Stomach (tissue), 4 donors: Measurements from ENCODE around the gene COPS7B.

Experiments used
- EP300 ChIP-seq: sonication (generic); formaldehyde crosslinking; IDR thresholded peaks from one replicate; pipeline ENCODE4 v1.6.1; 2017; ENCODE audit warnings: antibody characterized with exemption
- POLR2A ChIP-seq, 4 donors: fragments of 450-650 bp; IDR thresholded peaks; one replicate each; pipeline ENCODE4 v1.6.1; 2016; ENCODE audit warnings: antibody characterized with exemption in 4 of 4, control low read depth in 2 of 4, mild to moderate bottlenecking in 1 of 4, moderate library complexity in 1 of 4
- POLR2AphosphoS5 ChIP-seq, 3 donors: sonication (generic); formaldehyde crosslinking; IDR thresholded peaks; one replicate each; pipeline ENCODE4 v1.6.1; 2016; ENCODE audit warnings: antibody characterized with exemption in 3 of 3
- TF ChIP-seq, protein P1 (sequence below), 7 experiments: fragments of 450-650 bp in 4 of 7; fragments of 200-600 bp in 3 of 7; sonication (generic) in 3 of 7; IDR thresholded peaks; one replicate each; pipeline ENCODE4 v1.5.1; 2016 to 2019; ENCODE audit warnings: antibody characterized with exemption in 7 of 7, control low read depth in 2 of 7, mild to moderate bottlenecking in 1 of 7

DNA sequence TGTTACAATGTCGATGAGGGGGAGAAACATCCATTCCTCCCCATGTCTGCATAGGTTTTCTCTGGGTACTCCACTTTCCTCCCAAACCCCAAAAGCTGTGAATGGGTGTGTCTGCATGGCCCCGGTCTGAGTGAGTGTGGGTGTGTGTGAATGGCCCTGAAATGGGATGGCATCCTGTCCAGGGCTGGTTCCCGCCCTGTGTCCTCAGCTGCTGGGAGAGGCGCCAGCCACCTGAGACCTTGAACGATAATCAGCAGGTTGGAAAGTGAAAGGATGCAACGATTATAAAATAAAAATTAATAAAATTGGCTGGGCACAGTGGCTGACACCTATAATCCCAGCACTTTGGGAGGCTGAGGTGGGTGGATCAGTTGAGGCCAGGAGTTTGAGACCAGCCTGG, 70.7 kb downstream of the COPS7B start:
- TF ChIP-seq POLR2AphosphoS5 (IDR thresholded peaks at IDR 0.05) = no peak
- TF ChIP-seq, protein P1, sequence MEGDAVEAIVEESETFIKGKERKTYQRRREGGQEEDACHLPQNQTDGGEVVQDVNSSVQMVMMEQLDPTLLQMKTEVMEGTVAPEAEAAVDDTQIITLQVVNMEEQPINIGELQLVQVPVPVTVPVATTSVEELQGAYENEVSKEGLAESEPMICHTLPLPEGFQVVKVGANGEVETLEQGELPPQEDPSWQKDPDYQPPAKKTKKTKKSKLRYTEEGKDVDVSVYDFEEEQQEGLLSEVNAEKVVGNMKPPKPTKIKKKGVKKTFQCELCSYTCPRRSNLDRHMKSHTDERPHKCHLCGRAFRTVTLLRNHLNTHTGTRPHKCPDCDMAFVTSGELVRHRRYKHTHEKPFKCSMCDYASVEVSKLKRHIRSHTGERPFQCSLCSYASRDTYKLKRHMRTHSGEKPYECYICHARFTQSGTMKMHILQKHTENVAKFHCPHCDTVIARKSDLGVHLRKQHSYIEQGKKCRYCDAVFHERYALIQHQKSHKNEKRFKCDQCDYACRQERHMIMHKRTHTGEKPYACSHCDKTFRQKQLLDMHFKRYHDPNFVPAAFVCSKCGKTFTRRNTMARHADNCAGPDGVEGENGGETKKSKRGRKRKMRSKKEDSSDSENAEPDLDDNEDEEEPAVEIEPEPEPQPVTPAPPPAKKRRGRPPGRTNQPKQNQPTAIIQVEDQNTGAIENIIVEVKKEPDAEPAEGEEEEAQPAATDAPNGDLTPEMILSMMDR (IDR thresholded peaks at IDR 0.05) = no peak
- no peak for TF ChIP-seq POLR2A (IDR thresholded peaks at IDR 0.05)
- no peak for TF ChIP-seq EP300
